PC-3 (cell line): ENCODE data around the gene FAH. TPM values are rescaled to one million over a fixed set of nuclear protein-coding genes. Genes with fewer than 3 reads are reported as not detected.

Experiments
- ATAC-seq: fragments of 200-7000 bp; cut with Tn5 transposase; 2 replicates; pipeline ENCODE4 v1.9.1; 2020; ENCODE audit warnings: mild to moderate bottlenecking, moderate library complexity
- BruUV-seq: library from RNA; stranded (reverse); fragments of 400-500 nt; replicated peaks from 2 replicates; lab custom pipeline; 2021; lab: Mats Ljungman, UMichigan
- CTCF ChIA-PET: fragments of 300-600 bp; sonication (Branson Sonifier 250); formaldehyde crosslinking; loops from one replicate; lab custom pipeline; 2022; ENCODE audit warnings: antibody characterized with exemption; lab: Charles Lee
- POLR2A ChIA-PET: fragments of 300-600 bp; sonication (Branson Sonifier 250); formaldehyde crosslinking; loops from one replicate; lab custom pipeline; 2022; ENCODE audit warnings: antibody characterized with exemption; ENCODE audit not compliant: unreplicated experiment; lab: Charles Lee
- DNase-seq: peaks from one replicate; pipeline ENCODE4 v3.0.0-alpha.2; 2015
- H2AFZ ChIP-seq: fragments of 300-600 bp; sonication (generic); 2 replicates; pipeline ENCODE4 v1.6.0; 2016; ENCODE audit warnings: antibody characterized with exemption, low read length
- H3F3A ChIP-seq: fragments of 300-600 bp; sonication (generic); one replicate; pipeline ENCODE4 v1.6.0; 2017; ENCODE audit warnings: antibody characterized with exemption, low read length, control low read depth, mild to moderate bottlenecking; ENCODE audit not compliant: unreplicated experiment
- H3K27ac ChIP-seq: fragments of 300-600 bp; sonication (generic); 2 replicates; pipeline ENCODE4 v1.5.1; 2016; ENCODE audit warnings: mild to moderate bottlenecking, low read length
- H3K27me3 ChIP-seq: fragments of 300-600 bp; sonication (generic); 2 replicates; pipeline ENCODE4 v1.6.1; 2016; ENCODE audit warnings: low read length, mixed read lengths
- H3K36me3 ChIP-seq: fragments of 300-600 bp; sonication (generic); 2 replicates; pipeline ENCODE4 v1.6.1; 2016; ENCODE audit warnings: low read depth, mixed run types, low read length, mixed read lengths
- H3K4me1 ChIP-seq: fragments of 300-600 bp; sonication (generic); 2 replicates; pipeline ENCODE4 v1.5.1; 2016; ENCODE audit warnings: low read length; ENCODE audit not compliant: insufficient read depth
- H3K4me2 ChIP-seq: fragments of 300-600 bp; sonication (generic); 2 replicates; pipeline ENCODE4 v1.6.0; 2016; ENCODE audit warnings: low read length
- H3K4me3 ChIP-seq: fragments of 300-600 bp; sonication (generic); 2 replicates; pipeline ENCODE4 v1.5.1; 2016; ENCODE audit warnings: mild to moderate bottlenecking, low read length, mixed read lengths
- H3K79me2 ChIP-seq: fragments of 300-600 bp; sonication (generic); 2 replicates; pipeline ENCODE4 v1.6.1; 2017; ENCODE audit warnings: low read length, mixed read lengths
- H3K9ac ChIP-seq: fragments of 300-600 bp; sonication (generic); 2 replicates; pipeline ENCODE4 v1.6.0; 2016; ENCODE audit warnings: mild to moderate bottlenecking, low read length
- H3K9me2 ChIP-seq: fragments of 300-600 bp; sonication (generic); replicated peaks from 2 replicates; pipeline ENCODE4 v1.6.1; 2016; ENCODE audit warnings: mixed run types, low read length, mixed read lengths
- H3K9me3 ChIP-seq: fragments of 300-600 bp; sonication (generic); 2 replicates; pipeline ENCODE4 v1.6.1; 2016; ENCODE audit warnings: low read length, mixed read lengths
- H4K20me1 ChIP-seq: fragments of 300-600 bp; sonication (generic); 2 replicates; pipeline ENCODE4 v1.6.1; 2016; ENCODE audit warnings: low read length, mixed read lengths
- EZH2 ChIP-seq: fragments of 300-600 bp; sonication (generic); IDR thresholded peaks from one replicate; pipeline ENCODE4 v1.6.1; 2017; ENCODE audit warnings: antibody characterized with exemption, mild to moderate bottlenecking, low read length; ENCODE audit not compliant: unreplicated experiment
- EZH2phosphoT487 ChIP-seq: fragments of 300-600 bp; sonication (generic); IDR thresholded peaks from 2 replicates; pipeline ENCODE4 v1.6.1; 2018; ENCODE audit warnings: mild to moderate bottlenecking, antibody characterized with exemption, low read length, borderline replicate concordance
- intact Hi-C: fragments of 100-400 bp; cut with micrococcal nuclease; formaldehyde crosslinking; loops from 2 replicates; pipeline ENCODE4 v1.9.0; 2023
- total RNA-seq: library from RNA; depleted of rRNA; stranded (reverse); fragments of >200 nt; gene quantifications from 2 replicates; pipeline ENCODE4 v1.2.3, GENCODE V29; 2014
- TF ChIP-seq, protein P1 (sequence below): fragments of 300-600 bp; sonication (generic); conservative IDR thresholded peaks from 2 replicates; pipeline ENCODE4 v1.5.1; 2017; ENCODE audit warnings: antibody characterized with exemption, low read depth, mild to moderate bottlenecking, low read length

Gene FAH
- total RNA-seq, 1 experiment from 2014 or later, result 55.4 TPM

DNA sequence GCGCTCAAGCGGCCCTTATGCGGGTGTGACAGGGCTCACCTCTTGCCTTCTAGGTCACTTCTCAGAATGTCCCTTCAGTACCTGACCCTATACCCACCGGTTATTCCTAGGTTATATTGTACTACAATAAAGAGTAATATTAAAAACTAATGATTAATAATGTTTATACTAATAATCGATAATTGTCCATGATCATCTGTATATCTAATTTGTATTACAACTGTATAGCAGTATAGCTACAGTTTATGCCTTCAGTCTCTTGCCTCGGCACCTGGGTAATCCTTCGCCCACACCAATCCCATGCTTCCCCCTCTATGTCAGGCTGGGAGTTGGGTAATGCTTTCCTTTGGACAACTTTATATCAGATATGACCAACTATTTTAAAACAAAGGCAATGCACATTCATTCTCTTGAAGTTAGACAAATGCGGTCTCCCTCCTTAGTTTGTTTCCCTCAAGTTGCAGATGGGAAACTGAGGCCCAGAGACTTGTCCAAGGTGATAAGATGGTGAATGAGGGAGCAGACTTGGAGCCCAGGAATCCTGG is 3.4 kb downstream of the FAH start:
- no peaks in the 10 kb centered on the region for H3K9me2 ChIP-seq
- H3K4me1 ChIP-seq, result peaks cover 27% of the 10 kb centered on the region
- CTCF ChIA-PET, result no interaction called here
- H3K27me3 ChIP-seq, result no peaks in the 10 kb centered on the region
- TF ChIP-seq, protein P1, sequence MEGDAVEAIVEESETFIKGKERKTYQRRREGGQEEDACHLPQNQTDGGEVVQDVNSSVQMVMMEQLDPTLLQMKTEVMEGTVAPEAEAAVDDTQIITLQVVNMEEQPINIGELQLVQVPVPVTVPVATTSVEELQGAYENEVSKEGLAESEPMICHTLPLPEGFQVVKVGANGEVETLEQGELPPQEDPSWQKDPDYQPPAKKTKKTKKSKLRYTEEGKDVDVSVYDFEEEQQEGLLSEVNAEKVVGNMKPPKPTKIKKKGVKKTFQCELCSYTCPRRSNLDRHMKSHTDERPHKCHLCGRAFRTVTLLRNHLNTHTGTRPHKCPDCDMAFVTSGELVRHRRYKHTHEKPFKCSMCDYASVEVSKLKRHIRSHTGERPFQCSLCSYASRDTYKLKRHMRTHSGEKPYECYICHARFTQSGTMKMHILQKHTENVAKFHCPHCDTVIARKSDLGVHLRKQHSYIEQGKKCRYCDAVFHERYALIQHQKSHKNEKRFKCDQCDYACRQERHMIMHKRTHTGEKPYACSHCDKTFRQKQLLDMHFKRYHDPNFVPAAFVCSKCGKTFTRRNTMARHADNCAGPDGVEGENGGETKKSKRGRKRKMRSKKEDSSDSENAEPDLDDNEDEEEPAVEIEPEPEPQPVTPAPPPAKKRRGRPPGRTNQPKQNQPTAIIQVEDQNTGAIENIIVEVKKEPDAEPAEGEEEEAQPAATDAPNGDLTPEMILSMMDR, result no peak
- no peak for TF ChIP-seq EZH2
- no peak for TF ChIP-seq EZH2phosphoT487
- BruUV-seq, result no TSS peak
- ATAC-seq, result no peak
- POLR2A ChIA-PET, result no interaction called here
- intact Hi-C loops, result no loop called here
- no peaks in the 10 kb centered on the region for H4K20me1 ChIP-seq
- no peak for DNase-seq
- H3K9ac ChIP-seq, result no peak overlapping the region
- H3K27ac ChIP-seq, result no peak overlapping the region
- no peak overlapping the region for H3K4me3 ChIP-seq
- peaks cover 12% of the 10 kb centered on the region for H3K36me3 ChIP-seq
- H2AFZ ChIP-seq, result no peak overlapping the region
- H3F3A ChIP-seq, result no peaks in the 10 kb centered on the region
- no peak overlapping the region for H3K4me2 ChIP-seq
- H3K9me3 ChIP-seq, result no peaks in the 10 kb centered on the region
- peaks cover 27% of the 10 kb centered on the region for H3K79me2 ChIP-seq

DNA sequence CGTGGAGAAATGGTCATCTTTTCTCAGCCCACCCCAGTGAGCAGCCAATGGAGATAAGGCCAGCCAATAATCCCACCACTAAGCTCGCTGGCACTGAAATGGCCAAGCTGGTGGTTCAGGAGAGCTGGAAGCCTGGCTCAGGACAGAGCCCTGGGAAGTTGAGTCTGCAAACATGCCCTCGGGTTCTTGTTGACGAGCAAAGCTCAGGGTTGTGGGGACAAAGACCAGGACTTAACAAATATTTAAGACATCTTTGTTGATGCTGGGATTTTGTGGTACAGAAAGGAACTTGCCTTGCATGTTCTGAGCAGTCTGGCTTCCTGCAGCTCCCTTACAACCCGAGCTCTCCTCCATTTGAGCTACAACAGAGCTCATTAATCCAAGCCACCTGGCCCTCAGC is 4.4 kb downstream of the FAH start:
- H3K27me3 ChIP-seq, result no peaks in the 10 kb centered on the region
- H3F3A ChIP-seq, result no peaks in the 10 kb centered on the region
- H4K20me1 ChIP-seq, result no peaks in the 10 kb centered on the region
- H3K36me3 ChIP-seq, result peaks cover 16% of the 10 kb centered on the region
- BruUV-seq, result no TSS peak
- peaks cover 27% of the 10 kb centered on the region for H3K79me2 ChIP-seq
- POLR2A ChIA-PET, result no interaction called here
- no peak for DNase-seq
- H3K9me3 ChIP-seq, result no peaks in the 10 kb centered on the region
- ATAC-seq, result no peak
- H3K9me2 ChIP-seq, result no peaks in the 10 kb centered on the region
- CTCF ChIA-PET, result no interaction called here
- no peak overlapping the region for H3K4me3 ChIP-seq
- no peak overlapping the region for H3K4me2 ChIP-seq
- H2AFZ ChIP-seq, result no peak overlapping the region
- peaks cover 27% of the 10 kb centered on the region for H3K4me1 ChIP-seq
- H3K27ac ChIP-seq, result no peak overlapping the region
- H3K9ac ChIP-seq, result no peak overlapping the region
- intact Hi-C loops, result no loop called here
- TF ChIP-seq, protein P1, result no peak
- TF ChIP-seq EZH2phosphoT487, result no peak
- no peak for TF ChIP-seq EZH2

DNA sequence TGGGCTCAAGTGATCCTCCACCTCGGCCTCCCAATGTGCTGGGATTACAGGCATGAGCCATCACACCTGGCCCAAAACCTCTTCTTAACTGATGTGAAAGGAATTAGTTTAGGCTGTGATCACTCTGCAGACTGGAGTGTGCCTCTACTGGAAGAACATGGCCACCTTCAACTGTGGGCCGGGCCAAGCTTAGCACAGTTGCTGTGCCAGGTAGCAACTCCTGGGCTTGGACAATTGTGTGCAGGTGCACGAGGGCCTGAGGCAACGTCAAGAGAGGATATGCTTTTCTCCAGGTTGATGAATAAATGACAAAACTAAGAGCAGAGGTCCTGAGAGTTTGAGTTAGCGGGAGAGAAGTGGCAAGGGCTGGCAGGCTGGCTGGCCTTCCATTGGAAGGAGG is 6.5 kb downstream of the FAH start:
- Histone ChIP-seq H3K9me2 (no peaks in the 10 kb centered on the region), H3K9ac (no peak overlapping the region), H3K4me3 (no peak overlapping the region), H2AFZ (no peak overlapping the region), H3F3A (no peaks in the 10 kb centered on the region), H4K20me1 (no peaks in the 10 kb centered on the region), H3K27me3 (no peaks in the 10 kb centered on the region), H3K4me1 (peaks cover 17% of the 10 kb centered on the region), H3K36me3 (peaks cover 24% of the 10 kb centered on the region), H3K9me3 (no peaks in the 10 kb centered on the region), H3K79me2 (peaks cover 12% of the 10 kb centered on the region), H3K27ac (no peak overlapping the region), H3K4me2 (no peak overlapping the region)
- ChIA-PET CTCF (no interaction called here), POLR2A (no interaction called here)
- DNase-seq (no peak), ATAC-seq (no peak)
- TF ChIP-seq, protein P1, result no peak
- TF ChIP-seq EZH2phosphoT487 (no peak), EZH2 (no peak)
- intact Hi-C loops, result no loop called here
- no TSS peak for BruUV-seq
